ENCODE measurements around the gene SV2C. TPM values are rescaled to one million over a fixed set of nuclear protein-coding genes. Genes with fewer than 3 reads are reported as not detected.

Gene SV2C
- total RNA-seq, 1 experiment from 2014 or later, result not detected

GRCh38 chr5:76280494-76280893 lies 197.3 kb downstream of the SV2C start:
- POLR2A ChIA-PET, result no interaction called here
- Mint-ChIP-seq H3K4me1 (ENCODE audit: insufficient read depth, unreplicated experiment) (no peaks in the 10 kb centered on the region), H3K27me3 (ENCODE audit: insufficient read depth, unreplicated experiment) (no peaks in the 10 kb centered on the region)

DNA sequence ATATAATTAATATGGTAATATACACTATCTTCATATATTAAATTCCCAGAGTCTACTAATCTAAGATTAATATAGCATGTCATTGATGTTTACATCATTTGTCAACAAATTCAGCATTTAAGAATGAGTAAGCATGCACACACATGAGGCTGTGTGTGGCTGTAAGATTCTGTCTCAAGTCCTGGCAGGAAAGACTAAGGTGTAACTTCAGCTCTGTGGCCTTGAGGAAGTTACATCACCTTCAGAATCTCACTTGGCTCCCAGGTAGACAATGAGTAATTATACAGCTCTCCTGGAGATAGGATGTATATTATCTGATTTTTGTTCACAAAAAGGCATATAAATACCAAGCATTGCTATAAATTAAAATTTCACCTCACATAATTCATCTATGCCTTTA lies 200.5 kb downstream of the SV2C start:
- no peak overlapping the region for H3K4me3 Mint-ChIP-seq (ENCODE audit: unreplicated experiment)
- CTCF ChIA-PET, result interaction anchor here (0.7 kb wide), 1 partner anchor 22 kb away, joined by 3 read pairs; no protein-coding TSS in a partner anchor

More at GRCh38 chr5:76280494-76280893, 197.3 kb downstream of the SV2C start:
- Mint-ChIP-seq H3K36me3 (ENCODE audit: insufficient read depth, unreplicated experiment) (no peaks in the 10 kb centered on the region), H3K4me3 (ENCODE audit: unreplicated experiment) (no peak overlapping the region), H3K27ac (ENCODE audit: low read depth, unreplicated experiment) (no peak overlapping the region), H3K9me3 (ENCODE audit: unreplicated experiment) (no peaks in the 10 kb centered on the region)
- DNase-seq (ENCODE audit: unreplicated experiment), result no peak
- BruUV-seq (replicated peaks), result no TSS peak
- TF ChIP-seq CTCF (IDR thresholded peaks at IDR 0.05; ENCODE audit: unreplicated experiment), result no peak
- CTCF ChIA-PET, result interaction anchor here (0.5 to 0.6 kb wide), 2 partner anchors 252 to 608 kb away, joined by 3 read pairs; no protein-coding TSS in a partner anchor
- intact Hi-C loops (cut with micrococcal nuclease), result no loop called here

DNA sequence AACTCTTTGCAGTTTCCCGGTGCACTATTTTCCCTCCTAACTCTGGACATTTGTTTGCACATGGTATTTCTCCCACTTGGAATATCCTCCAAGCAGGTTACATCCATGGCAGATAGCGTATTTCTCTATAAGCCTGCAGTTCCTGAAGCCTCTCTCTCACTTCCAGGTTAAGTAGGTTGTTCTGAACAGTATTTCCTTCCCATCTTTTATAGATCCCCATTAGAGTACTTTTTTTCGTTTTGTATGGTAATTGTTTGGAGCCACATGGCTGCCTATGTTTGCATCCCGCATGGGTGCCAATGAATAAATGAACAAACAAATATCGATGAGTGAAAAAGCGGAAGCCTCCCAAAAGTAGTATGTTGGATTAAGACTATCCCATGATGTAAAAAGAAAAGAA lies 206.5 kb downstream of the SV2C start:
- BruUV-seq (replicated peaks), result no TSS peak

More for the DNA sequence above, 200.5 kb downstream of the SV2C start:
- TF ChIP-seq CTCF (IDR thresholded peaks at IDR 0.05; ENCODE audit: unreplicated experiment), result no peak
- no peaks in the 10 kb centered on the region for H3K9me3 Mint-ChIP-seq (ENCODE audit: unreplicated experiment)
- no peak overlapping the region for H3K27ac Mint-ChIP-seq (ENCODE audit: low read depth, unreplicated experiment)
- peak; percentile 66 for DNase-seq (ENCODE audit: unreplicated experiment)
- H3K36me3 Mint-ChIP-seq (ENCODE audit: insufficient read depth, unreplicated experiment), result no peaks in the 10 kb centered on the region
- H3K4me1 Mint-ChIP-seq (ENCODE audit: insufficient read depth, unreplicated experiment), result no peaks in the 10 kb centered on the region
- BruUV-seq (replicated peaks), result no TSS peak
- intact Hi-C loops (cut with micrococcal nuclease), result no loop called here
- POLR2A ChIA-PET, result interaction anchor here (0.5 to 1.3 kb wide), 3 partner anchors 12 to 567 kb away, joined by 3 read pairs; partner anchors contain the start of gene POC5
- no peaks in the 10 kb centered on the region for H3K27me3 Mint-ChIP-seq (ENCODE audit: insufficient read depth, unreplicated experiment)

GRCh38 chr5:76290321-76290757 lies 207.2 kb downstream of the SV2C start:
- no peak overlapping the region for H3K27ac Mint-ChIP-seq (ENCODE audit: low read depth, unreplicated experiment)
- BruUV-seq (replicated peaks), result no TSS peak
- ChIA-PET CTCF (interaction anchor here (0.7 kb wide), 1 partner anchor 134 kb away, joined by 4 read pairs; no protein-coding TSS in a partner anchor), POLR2A (interaction anchor here (0.7 kb wide), 1 partner anchor 209 kb away, joined by 3 read pairs; no protein-coding TSS in a partner anchor)
- no peaks in the 10 kb centered on the region for H3K36me3 Mint-ChIP-seq (ENCODE audit: insufficient read depth, unreplicated experiment)
- no peaks in the 10 kb centered on the region for H3K9me3 Mint-ChIP-seq (ENCODE audit: unreplicated experiment)
- peaks cover 12% of the 10 kb centered on the region for H3K27me3 Mint-ChIP-seq (ENCODE audit: insufficient read depth, unreplicated experiment)
- intact Hi-C loops (cut with micrococcal nuclease), result no loop called here
- DNase-seq (ENCODE audit: unreplicated experiment), result no peak
- no peak for TF ChIP-seq CTCF (IDR thresholded peaks at IDR 0.05; ENCODE audit: unreplicated experiment)
- no peak overlapping the region for H3K4me3 Mint-ChIP-seq (ENCODE audit: unreplicated experiment)
- no peaks in the 10 kb centered on the region for H3K4me1 Mint-ChIP-seq (ENCODE audit: insufficient read depth, unreplicated experiment)

More for the DNA sequence above, 206.5 kb downstream of the SV2C start:
- DNase-seq (ENCODE audit: unreplicated experiment), result no peak
- TF ChIP-seq CTCF (IDR thresholded peaks at IDR 0.05; ENCODE audit: unreplicated experiment), result no peak
- Mint-ChIP-seq H3K9me3 (ENCODE audit: unreplicated experiment) (no peaks in the 10 kb centered on the region), H3K36me3 (ENCODE audit: insufficient read depth, unreplicated experiment) (no peaks in the 10 kb centered on the region), H3K27me3 (ENCODE audit: insufficient read depth, unreplicated experiment) (peaks cover 12% of the 10 kb centered on the region), H3K4me3 (ENCODE audit: unreplicated experiment) (no peak overlapping the region), H3K4me1 (ENCODE audit: insufficient read depth, unreplicated experiment) (no peaks in the 10 kb centered on the region), H3K27ac (ENCODE audit: low read depth, unreplicated experiment) (no peak overlapping the region)
- intact Hi-C loops (cut with micrococcal nuclease), result no loop called here
- ChIA-PET POLR2A (interaction anchor here (0.7 kb wide), 1 partner anchor 133 kb away, joined by 3 read pairs; no protein-coding TSS in a partner anchor), CTCF (no interaction called here)
